Measurements from ENCODE around the gene SLC20A1. TPM values are rescaled to one million over a fixed set of nuclear protein-coding genes. Genes with fewer than 3 reads are reported as not detected.

SLC20A1 gene
- total RNA-seq, 1 experiment from 2014 or later = 123 TPM

GRCh38 chr2:112703684-112704083 lies 57.9 kb downstream of the SLC20A1 start:
- no peak for TF ChIP-seq CTCF (conservative IDR thresholded peaks at IDR 0.05)
- Histone ChIP-seq H3K9me3 (ENCODE audit: control insufficient read depth, low read depth, low read length) (no peaks in the 10 kb centered on the region), H3K79me1 (ENCODE audit: insufficient read depth, low read depth, low read length, poor library complexity, severe bottlenecking) (no peaks in the 10 kb centered on the region), H3K79me2 (ENCODE audit: insufficient read depth, low read length) (no peaks in the 10 kb centered on the region), H3K56ac (ENCODE audit: insufficient read length, low read depth, low read length) (no peak overlapping the region), H3K9ac (ENCODE audit: extremely low read depth, insufficient read length, low read length) (no peak overlapping the region), H3K23ac (ENCODE audit: insufficient read length, low read depth, low read length) (no peak overlapping the region), H3K27ac (ENCODE audit: insufficient read length, low read depth, low read length) (no peak overlapping the region), H4K8ac (replicated peaks; ENCODE audit: insufficient read length, low read depth, low read length) (no peak overlapping the region), H3T11ph (ENCODE audit: low read length) (no peak overlapping the region), H3K4me1 (ENCODE audit: insufficient read depth, low read length) (no peaks in the 10 kb centered on the region), H2BK15ac (ENCODE audit: low read depth, low read length) (no peak overlapping the region), H4K20me1 (ENCODE audit: control insufficient read depth, insufficient read depth, insufficient read length) (no peaks in the 10 kb centered on the region), H3K14ac (ENCODE audit: insufficient read depth, low read length) (no peak overlapping the region), H4K5ac (ENCODE audit: insufficient read length, low read depth, low read length) (no peak overlapping the region), H3K4ac (ENCODE audit: low read depth, low read length) (no peak overlapping the region), H3K18ac (ENCODE audit: insufficient read length, low read depth, low read length) (no peak overlapping the region), H3K23me2 (ENCODE audit: insufficient read length, low read depth, low read length, poor library complexity, severe bottlenecking) (no peaks in the 10 kb centered on the region), H2AK5ac (ENCODE audit: insufficient read length, low read length) (no peak overlapping the region), H2BK120ac (ENCODE audit: low read depth, low read length, poor library complexity, severe bottlenecking) (no peak overlapping the region), H2BK5ac (ENCODE audit: insufficient read length, low read length) (no peak overlapping the region), H3K4me2 (ENCODE audit: insufficient read depth, insufficient read length, low read length) (no peak overlapping the region), H2BK20ac (ENCODE audit: low read depth, low read length, poor library complexity, severe bottlenecking) (no peak overlapping the region), H3K27me3 (ENCODE audit: insufficient read depth, low read length) (no peaks in the 10 kb centered on the region), H2BK12ac (ENCODE audit: insufficient read length, low read depth, low read length) (no peak overlapping the region), H4K91ac (ENCODE audit: insufficient read length, low read depth, low read length) (no peak overlapping the region), H2AFZ (ENCODE audit: low read length) (no peak overlapping the region)
- Mint-ChIP-seq H3K36me3 (ENCODE audit: insufficient read depth in 1 of 3, low read depth in 3 of 3) (no peaks in the 10 kb centered on the region), H3K4me1 (no peaks in the 10 kb centered on the region), H3K4me3 (no peak overlapping the region), H3K27me3 (ENCODE audit: low read depth) (peaks cover 9% of the 10 kb centered on the region; the same call in 1 of the 2 replicates), H3K9me3 (no peaks in the 10 kb centered on the region), H3K27ac (no peak overlapping the region)
- DNase-seq = no peak
- WGBS (ENCODE audit: extremely low coverage, insufficient read length, low lambda C conversion rate) = no CpG with 5 or more reads among the region's 2 CpGs

Data from H9 (cell line).